Effector CD4-positive, alpha-beta T cell (primary cell): ENCODE results near the gene STARD13. TPM values are rescaled to one million over a fixed set of nuclear protein-coding genes. Genes with fewer than 3 reads are reported as not detected.

Experiments used
- DNase-seq: peaks from one replicate; pipeline ENCODE4 v3.0.0-alpha.2; 2020
- total RNA-seq: gene quantifications from one replicate; lab custom pipeline; 2026; lab: John Stamatoyannopoulos, UW

Gene STARD13
- not detected for total RNA-seq

GRCh38 chr13:33285420-33286124 is at the start of gene STARD13:
STARD13 (minus strand) TSS chr13:33285755; CDS start chr13:33285638, 117 bp downstream.
- DNase-seq, result no peak

- DNase-seq, result no peak
Observed at GRCh38 chr13:33334831-33335230, 49.3 kb upstream of the STARD13 start.

- DNase-seq, result no peak
Observed at GRCh38 chr13:33331962-33332361, 46.4 kb upstream of the STARD13 start.

- DNase-seq, result no peak
Observed at GRCh38 chr13:33330483-33330882, 44.9 kb upstream of the STARD13 start.

DNA sequence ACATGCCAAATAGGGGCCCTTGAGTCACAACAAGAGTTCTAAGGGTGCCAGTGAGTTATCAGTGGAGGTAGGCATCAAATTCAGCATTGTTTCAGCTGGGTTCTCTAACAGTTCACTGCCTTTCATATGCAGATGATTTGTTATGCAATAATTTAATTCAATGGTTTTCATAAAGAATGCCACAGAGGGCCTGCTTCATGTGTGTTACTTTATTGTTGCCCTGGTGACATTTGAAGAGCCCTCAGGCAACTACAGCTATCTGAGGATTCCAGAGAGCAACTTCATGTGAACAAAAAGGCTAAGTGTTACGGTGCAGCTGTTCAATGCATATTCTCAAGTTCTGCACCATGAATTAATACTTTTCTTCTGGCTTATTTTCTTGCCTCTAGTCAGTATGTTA is 43.1 kb upstream of the STARD13 start:
- no peak for DNase-seq

GRCh38 chr13:33326723-33327122 is 41.2 kb upstream of the STARD13 start:
- DNase-seq, result no peak

- DNase-seq, result no peak
Observed at GRCh38 chr13:33326246-33326645, 40.7 kb upstream of the STARD13 start.

- DNase-seq, result no peak
Observed at GRCh38 chr13:33323801-33324510, 38.4 kb upstream of the STARD13 start.

DNA sequence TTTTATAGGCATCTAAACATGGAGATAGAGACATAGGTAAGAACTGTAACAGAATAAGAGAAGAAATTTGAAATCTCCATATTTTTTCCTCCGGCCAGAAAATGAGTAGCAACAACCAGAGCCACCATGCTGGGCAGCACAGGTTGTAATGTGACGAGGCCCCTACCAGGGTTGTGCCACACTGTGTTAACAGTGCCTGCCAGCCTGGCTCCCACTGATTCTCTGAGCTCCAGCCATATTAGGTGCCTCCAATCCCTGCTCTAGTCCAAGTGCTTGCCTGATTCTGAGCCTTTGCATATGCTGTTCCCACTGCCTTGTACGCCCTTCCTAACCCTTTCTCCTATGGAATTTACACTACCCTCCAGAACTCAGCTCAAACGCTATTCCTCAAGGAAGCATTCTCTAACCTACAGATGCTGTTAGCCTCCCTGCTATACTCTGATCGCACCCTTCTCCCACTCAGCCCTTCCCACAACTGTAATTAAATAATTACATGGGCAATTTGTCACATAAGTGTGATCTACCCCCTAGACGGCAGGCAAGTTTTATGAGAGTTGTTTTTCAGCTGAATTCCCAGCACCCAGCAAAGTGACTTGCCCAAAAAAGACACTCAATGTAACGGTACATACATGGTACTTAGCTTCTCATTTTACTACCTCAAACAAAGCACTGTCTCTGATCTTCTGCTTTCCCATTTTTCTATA is 37.6 kb upstream of the STARD13 start:
- no peak for DNase-seq

DNA sequence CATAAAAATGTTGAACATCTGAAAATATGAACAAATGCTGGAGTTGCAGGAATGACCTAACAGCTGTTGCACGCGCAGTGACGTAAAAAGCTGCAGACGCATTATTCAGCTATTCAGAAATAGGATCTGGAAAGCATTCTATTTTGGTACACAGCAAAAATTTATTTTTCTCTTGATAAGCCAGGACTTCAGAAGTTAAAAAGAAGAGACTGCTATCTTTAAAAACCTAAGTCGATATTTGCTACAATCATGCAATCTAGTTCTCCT is 36.9 kb upstream of the STARD13 start:
- no peak for DNase-seq

GRCh38 chr13:33321686-33322542 is 36.4 kb upstream of the STARD13 start:
- no peak for DNase-seq

GRCh38 chr13:33319859-33320258 is 34.3 kb upstream of the STARD13 start:
- no peak for DNase-seq

GRCh38 chr13:33318744-33319143 is 33.2 kb upstream of the STARD13 start:
- no peak for DNase-seq

- DNase-seq, result no peak
Observed at GRCh38 chr13:33318037-33318436, 32.5 kb upstream of the STARD13 start.

GRCh38 chr13:33316890-33317289 is 31.3 kb upstream of the STARD13 start:
- no peak for DNase-seq

DNA sequence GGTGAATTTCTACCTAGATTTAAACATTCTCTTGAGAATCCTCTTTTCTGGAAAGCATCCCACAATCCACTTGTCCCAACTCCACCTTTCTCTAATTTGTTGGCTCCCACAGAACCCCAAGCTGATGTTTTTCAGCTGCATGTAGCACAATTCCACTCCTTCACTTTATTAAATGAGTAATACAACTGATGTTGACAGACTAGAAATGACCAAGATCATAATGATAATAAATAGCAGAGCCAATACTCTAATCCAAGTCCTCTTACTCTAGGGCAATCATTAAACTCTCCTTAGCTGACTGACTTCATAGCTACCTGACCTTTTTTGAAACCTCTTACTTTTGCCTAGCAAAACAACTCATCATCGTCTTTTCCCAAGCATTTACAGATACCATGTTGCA is 27.9 kb upstream of the STARD13 start:
- DNase-seq, result no peak

DNA sequence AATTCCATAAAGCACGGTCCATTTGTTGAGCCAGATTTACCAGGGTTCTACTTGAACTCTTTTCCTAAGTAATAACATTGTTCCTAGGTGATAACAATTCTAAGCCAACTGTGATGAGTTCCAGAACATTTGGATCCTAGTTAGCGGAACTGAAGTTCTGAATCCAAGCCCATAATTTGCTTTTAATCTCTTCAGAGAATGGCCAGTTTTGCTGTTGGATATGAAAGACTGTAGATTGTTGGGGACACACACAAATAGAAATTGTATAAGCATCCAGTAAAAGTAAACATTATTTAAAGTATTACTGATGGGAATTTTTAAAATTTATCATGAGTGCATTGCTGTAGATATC is 27.3 kb upstream of the STARD13 start:
- DNase-seq, result no peak

DNA sequence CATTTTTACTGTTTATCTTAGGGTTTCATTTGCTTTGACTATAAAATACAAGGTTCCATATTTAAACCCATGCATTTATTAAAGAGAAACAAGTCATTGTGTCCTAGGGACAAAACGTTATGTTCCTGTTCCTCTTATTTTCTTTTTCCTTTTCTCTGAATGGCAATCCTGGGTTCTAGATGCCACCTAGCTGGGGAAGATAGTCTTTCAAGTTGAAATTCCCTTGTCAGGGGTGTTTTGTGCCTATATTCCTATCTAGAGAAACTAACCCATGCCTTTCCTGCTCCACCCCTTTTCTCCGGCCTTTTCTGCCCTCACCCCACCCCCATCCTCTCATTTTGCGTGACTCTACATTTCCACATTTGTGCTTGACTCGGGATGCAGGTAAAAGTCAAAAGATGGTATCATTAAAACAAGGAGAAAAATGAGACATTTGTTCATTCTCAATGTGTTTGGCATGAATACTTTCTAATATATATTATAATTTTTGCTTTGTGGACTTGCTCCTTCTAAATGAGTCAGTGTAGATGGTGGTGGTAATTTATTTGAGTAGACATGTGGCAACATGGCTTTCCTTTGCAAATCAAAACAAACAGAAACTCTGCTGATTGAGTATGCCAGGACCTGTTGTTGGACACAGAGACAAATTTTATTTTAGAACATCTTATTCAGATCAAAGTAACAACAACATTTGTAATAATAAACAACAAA is 26.8 kb upstream of the STARD13 start:
- no peak for DNase-seq

- no peak for DNase-seq
Observed at GRCh38 chr13:33311040-33311439, 25.5 kb upstream of the STARD13 start.

GRCh38 chr13:33310245-33311038 is 24.9 kb upstream of the STARD13 start:
- no peak for DNase-seq

DNA sequence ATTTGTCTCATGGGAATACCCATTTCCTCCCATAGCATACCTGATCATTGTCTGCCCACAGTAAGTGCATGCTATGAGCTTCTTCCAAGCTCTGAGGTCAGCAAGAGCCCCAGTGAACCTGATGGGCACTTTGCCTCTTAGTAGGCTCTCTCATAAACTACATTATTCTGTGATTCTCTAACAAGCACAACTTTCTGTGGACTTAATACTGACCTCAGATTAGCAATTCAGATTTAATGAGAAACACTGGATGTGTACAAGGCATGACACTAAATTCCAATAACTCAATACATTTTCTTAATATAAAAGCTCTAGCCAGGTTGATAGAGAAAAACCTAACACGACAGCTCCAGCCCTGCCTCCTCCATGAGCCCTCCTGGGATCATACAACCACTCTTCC is 23.3 kb upstream of the STARD13 start:
- DNase-seq, result no peak

GRCh38 chr13:33307843-33308242 is 22.3 kb upstream of the STARD13 start:
- DNase-seq, result no peak
